ENCODE results near the gene TBX3.
A peak's percentile ranks its signal among the peaks of the same experiment; 100 is the strongest.

The TBX3 gene

DNA sequence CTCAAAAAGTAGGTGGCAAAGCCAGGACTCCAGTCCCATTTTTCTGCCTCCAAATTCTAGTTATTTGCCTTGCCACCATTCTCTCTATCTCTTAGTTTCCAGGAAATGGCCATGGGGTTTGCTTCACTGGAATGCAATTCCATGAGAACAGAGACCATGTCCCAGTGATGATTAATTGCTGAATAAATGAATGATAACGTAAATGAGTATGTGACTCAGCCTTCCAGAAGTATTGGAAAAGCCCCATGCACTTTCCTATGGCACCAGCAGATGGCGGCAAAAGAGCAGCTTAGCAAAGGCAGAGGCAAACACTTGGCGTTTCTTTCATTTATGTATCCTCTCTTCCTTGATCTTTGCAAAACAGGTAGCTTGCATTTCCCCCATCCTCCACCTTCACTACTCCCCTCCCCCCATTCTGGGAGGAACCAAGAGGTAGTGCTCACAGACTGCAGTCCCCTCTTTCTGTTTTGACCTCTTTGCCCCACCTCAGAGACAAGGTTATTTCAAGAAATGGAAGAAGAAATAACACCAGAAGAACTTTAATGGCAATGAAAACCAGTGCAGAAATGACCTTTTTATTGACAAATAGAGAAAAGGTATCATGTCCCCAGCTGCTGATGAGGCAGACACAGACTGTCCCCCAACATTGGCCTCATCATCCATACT is 21.3 kb downstream of the TBX3 start:
- TF ChIP-seq, protein P1, sequence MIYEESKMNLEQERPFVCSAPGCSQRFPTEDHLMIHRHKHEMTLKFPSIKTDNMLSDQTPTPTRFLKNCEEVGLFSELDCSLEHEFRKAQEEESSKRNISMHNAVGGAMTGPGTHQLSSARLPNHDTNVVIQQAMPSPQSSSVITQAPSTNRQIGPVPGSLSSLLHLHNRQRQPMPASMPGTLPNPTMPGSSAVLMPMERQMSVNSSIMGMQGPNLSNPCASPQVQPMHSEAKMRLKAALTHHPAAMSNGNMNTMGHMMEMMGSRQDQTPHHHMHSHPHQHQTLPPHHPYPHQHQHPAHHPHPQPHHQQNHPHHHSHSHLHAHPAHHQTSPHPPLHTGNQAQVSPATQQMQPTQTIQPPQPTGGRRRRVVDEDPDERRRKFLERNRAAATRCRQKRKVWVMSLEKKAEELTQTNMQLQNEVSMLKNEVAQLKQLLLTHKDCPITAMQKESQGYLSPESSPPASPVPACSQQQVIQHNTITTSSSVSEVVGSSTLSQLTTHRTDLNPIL (CRISPR knock-in tag; IDR thresholded peaks at IDR 0.05; ENCODE audit: low read depth) = peak; percentile 32; the same call in 1 of the 2 replicates
- TF ChIP-seq ESRRG (CRISPR knock-in tag; IDR thresholded peaks at IDR 0.05) (no peak), TOX (CRISPR knock-in tag; IDR thresholded peaks at IDR 0.05; ENCODE audit: borderline replicate concordance) (no peak), ZC3H10 (CRISPR knock-in tag; IDR thresholded peaks at IDR 0.05) (no peak), ARNTL (CRISPR knock-in tag; IDR thresholded peaks at IDR 0.05; ENCODE audit: borderline replicate concordance, low read depth) (no peak), ZNF8 (CRISPR knock-in tag; IDR thresholded peaks at IDR 0.05) (no peak), ZFP3 (CRISPR knock-in tag; IDR thresholded peaks at IDR 0.05) (no peak), GLIS3 (CRISPR knock-in tag; IDR thresholded peaks at IDR 0.05) (no peak), CSDC2 (CRISPR knock-in tag; IDR thresholded peaks at IDR 0.05) (no peak), TCF4 (CRISPR knock-in tag; IDR thresholded peaks at IDR 0.05; ENCODE audit: borderline replicate concordance) (no peak), ZNF70 (CRISPR knock-in tag; IDR thresholded peaks at IDR 0.05) (no peak), ZFP30 (CRISPR knock-in tag; IDR thresholded peaks at IDR 0.05) (no peak), PPARA (CRISPR knock-in tag; IDR thresholded peaks at IDR 0.05; ENCODE audit: borderline replicate concordance) (no peak), OSR1 (CRISPR knock-in tag; IDR thresholded peaks at IDR 0.05) (no peak), ISL1 (CRISPR knock-in tag; IDR thresholded peaks at IDR 0.05) (peak; percentile 55), ZNF565 (CRISPR knock-in tag; conservative IDR thresholded peaks at IDR 0.05; ENCODE audit: low read depth) (no peak), RARB (CRISPR knock-in tag; IDR thresholded peaks at IDR 0.05) (no peak)
- TF ChIP-seq, protein P2, sequence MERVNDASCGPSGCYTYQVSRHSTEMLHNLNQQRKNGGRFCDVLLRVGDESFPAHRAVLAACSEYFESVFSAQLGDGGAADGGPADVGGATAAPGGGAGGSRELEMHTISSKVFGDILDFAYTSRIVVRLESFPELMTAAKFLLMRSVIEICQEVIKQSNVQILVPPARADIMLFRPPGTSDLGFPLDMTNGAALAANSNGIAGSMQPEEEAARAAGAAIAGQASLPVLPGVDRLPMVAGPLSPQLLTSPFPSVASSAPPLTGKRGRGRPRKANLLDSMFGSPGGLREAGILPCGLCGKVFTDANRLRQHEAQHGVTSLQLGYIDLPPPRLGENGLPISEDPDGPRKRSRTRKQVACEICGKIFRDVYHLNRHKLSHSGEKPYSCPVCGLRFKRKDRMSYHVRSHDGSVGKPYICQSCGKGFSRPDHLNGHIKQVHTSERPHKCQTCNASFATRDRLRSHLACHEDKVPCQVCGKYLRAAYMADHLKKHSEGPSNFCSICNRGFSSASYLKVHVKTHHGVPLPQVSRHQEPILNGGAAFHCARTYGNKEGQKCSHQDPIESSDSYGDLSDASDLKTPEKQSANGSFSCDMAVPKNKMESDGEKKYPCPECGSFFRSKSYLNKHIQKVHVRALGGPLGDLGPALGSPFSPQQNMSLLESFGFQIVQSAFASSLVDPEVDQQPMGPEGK (CRISPR knock-in tag; IDR thresholded peaks at IDR 0.05; ENCODE audit: borderline replicate concordance) = no peak
- TF ChIP-seq, protein P3, sequence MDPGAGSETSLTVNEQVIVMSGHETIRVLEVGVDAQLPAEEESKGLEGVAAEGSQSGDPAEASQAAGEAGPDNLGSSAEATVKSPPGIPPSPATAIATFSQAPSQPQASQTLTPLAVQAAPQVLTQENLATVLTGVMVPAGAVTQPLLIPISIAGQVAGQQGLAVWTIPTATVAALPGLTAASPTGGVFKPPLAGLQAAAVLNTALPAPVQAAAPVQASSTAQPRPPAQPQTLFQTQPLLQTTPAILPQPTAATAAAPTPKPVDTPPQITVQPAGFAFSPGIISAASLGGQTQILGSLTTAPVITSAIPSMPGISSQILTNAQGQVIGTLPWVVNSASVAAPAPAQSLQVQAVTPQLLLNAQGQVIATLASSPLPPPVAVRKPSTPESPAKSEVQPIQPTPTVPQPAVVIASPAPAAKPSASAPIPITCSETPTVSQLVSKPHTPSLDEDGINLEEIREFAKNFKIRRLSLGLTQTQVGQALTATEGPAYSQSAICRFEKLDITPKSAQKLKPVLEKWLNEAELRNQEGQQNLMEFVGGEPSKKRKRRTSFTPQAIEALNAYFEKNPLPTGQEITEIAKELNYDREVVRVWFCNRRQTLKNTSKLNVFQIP (CRISPR knock-in tag; IDR thresholded peaks at IDR 0.05; ENCODE audit: borderline replicate concordance, low read depth) = no peak
- TF ChIP-seq, protein P4, sequence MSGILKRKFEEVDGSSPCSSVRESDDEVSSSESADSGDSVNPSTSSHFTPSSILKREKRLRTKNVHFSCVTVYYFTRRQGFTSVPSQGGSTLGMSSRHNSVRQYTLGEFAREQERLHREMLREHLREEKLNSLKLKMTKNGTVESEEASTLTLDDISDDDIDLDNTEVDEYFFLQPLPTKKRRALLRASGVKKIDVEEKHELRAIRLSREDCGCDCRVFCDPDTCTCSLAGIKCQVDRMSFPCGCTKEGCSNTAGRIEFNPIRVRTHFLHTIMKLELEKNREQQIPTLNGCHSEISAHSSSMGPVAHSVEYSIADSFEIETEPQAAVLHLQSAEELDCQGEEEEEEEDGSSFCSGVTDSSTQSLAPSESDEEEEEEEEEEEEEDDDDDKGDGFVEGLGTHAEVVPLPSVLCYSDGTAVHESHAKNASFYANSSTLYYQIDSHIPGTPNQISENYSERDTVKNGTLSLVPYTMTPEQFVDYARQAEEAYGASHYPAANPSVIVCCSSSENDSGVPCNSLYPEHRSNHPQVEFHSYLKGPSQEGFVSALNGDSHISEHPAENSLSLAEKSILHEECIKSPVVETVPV (CRISPR knock-in tag; IDR thresholded peaks at IDR 0.05) = 0 out of 2 replicates have a peak, but pooled peaks have one; percentile 39
- TF ChIP-seq, protein P5, sequence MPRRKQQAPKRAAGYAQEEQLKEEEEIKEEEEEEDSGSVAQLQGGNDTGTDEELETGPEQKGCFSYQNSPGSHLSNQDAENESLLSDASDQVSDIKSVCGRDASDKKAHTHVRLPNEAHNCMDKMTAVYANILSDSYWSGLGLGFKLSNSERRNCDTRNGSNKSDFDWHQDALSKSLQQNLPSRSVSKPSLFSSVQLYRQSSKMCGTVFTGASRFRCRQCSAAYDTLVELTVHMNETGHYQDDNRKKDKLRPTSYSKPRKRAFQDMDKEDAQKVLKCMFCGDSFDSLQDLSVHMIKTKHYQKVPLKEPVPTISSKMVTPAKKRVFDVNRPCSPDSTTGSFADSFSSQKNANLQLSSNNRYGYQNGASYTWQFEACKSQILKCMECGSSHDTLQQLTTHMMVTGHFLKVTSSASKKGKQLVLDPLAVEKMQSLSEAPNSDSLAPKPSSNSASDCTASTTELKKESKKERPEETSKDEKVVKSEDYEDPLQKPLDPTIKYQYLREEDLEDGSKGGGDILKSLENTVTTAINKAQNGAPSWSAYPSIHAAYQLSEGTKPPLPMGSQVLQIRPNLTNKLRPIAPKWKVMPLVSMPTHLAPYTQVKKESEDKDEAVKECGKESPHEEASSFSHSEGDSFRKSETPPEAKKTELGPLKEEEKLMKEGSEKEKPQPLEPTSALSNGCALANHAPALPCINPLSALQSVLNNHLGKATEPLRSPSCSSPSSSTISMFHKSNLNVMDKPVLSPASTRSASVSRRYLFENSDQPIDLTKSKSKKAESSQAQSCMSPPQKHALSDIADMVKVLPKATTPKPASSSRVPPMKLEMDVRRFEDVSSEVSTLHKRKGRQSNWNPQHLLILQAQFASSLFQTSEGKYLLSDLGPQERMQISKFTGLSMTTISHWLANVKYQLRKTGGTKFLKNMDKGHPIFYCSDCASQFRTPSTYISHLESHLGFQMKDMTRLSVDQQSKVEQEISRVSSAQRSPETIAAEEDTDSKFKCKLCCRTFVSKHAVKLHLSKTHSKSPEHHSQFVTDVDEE (CRISPR knock-in tag; IDR thresholded peaks at IDR 0.05) = no peak
- peak; percentile 83 for ATAC-seq

DNA sequence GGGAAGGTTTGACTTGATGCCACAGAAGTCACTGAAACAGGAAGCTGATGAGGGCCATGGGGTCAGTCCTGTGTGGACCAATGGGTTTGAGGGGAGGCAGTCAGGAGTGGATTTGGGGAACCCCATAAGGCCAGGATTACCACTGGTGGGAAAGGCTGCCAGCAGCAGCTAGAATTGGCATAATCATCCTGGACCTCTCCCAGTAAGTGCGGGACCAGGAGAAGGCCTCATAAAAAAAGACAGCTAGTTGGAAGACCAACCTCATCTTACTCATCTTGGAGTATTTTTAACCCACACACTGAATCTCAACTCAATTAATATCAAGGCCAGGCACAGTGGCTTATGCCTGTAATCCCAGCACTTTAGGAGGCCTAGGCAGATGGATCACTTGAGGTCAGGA is 22.7 kb downstream of the TBX3 start:
- ATAC-seq = no peak
- TF ChIP-seq ZNF565 (CRISPR knock-in tag; conservative IDR thresholded peaks at IDR 0.05; ENCODE audit: low read depth) (no peak), SNAI2 (CRISPR knock-in tag; IDR thresholded peaks at IDR 0.05) (no peak), ESRRG (CRISPR knock-in tag; IDR thresholded peaks at IDR 0.05) (no peak), GLIS3 (CRISPR knock-in tag; IDR thresholded peaks at IDR 0.05) (no peak), ARNTL (CRISPR knock-in tag; IDR thresholded peaks at IDR 0.05; ENCODE audit: borderline replicate concordance, low read depth) (no peak), ZNF70 (CRISPR knock-in tag; IDR thresholded peaks at IDR 0.05) (no peak), RARB (CRISPR knock-in tag; IDR thresholded peaks at IDR 0.05) (no peak), BACH2 (CRISPR knock-in tag; IDR thresholded peaks at IDR 0.05; ENCODE audit: borderline replicate concordance) (no peak), PPARA (CRISPR knock-in tag; IDR thresholded peaks at IDR 0.05; ENCODE audit: borderline replicate concordance) (no peak), OSR1 (CRISPR knock-in tag; IDR thresholded peaks at IDR 0.05) (no peak), TOX (CRISPR knock-in tag; IDR thresholded peaks at IDR 0.05; ENCODE audit: borderline replicate concordance) (no peak), TCF4 (CRISPR knock-in tag; IDR thresholded peaks at IDR 0.05; ENCODE audit: borderline replicate concordance) (no peak), ISL1 (CRISPR knock-in tag; IDR thresholded peaks at IDR 0.05) (no peak), ZFP3 (CRISPR knock-in tag; IDR thresholded peaks at IDR 0.05) (no peak)
- TF ChIP-seq, protein P4 (CRISPR knock-in tag; IDR thresholded peaks at IDR 0.05) = no peak
- TF ChIP-seq, protein P1 (CRISPR knock-in tag; IDR thresholded peaks at IDR 0.05; ENCODE audit: low read depth) = no peak
- TF ChIP-seq, protein P2 (CRISPR knock-in tag; IDR thresholded peaks at IDR 0.05; ENCODE audit: borderline replicate concordance) = no peak
